NCI-H146 (cell line): ENCODE results near the gene KIR2DL4.
"Not testable (repeated sequence)": the region's sequence is repeated elsewhere in the genome, so short reads cannot be mapped to it uniquely, and the experiment has no call there.

Experiments
- DNase-seq: peaks from one replicate; lab custom pipeline; 2025; lab: John Stamatoyannopoulos, UW

KIR2DL4 gene

GRCh38 chr19:54803410-54803809 lies at the start of gene KIR2DL4:
Gene KIR2DL4 (plus strand): TSS chr19:54803610. CDS start chr19:54803652, 42 bp downstream.
- no peak for DNase-seq

DNA sequence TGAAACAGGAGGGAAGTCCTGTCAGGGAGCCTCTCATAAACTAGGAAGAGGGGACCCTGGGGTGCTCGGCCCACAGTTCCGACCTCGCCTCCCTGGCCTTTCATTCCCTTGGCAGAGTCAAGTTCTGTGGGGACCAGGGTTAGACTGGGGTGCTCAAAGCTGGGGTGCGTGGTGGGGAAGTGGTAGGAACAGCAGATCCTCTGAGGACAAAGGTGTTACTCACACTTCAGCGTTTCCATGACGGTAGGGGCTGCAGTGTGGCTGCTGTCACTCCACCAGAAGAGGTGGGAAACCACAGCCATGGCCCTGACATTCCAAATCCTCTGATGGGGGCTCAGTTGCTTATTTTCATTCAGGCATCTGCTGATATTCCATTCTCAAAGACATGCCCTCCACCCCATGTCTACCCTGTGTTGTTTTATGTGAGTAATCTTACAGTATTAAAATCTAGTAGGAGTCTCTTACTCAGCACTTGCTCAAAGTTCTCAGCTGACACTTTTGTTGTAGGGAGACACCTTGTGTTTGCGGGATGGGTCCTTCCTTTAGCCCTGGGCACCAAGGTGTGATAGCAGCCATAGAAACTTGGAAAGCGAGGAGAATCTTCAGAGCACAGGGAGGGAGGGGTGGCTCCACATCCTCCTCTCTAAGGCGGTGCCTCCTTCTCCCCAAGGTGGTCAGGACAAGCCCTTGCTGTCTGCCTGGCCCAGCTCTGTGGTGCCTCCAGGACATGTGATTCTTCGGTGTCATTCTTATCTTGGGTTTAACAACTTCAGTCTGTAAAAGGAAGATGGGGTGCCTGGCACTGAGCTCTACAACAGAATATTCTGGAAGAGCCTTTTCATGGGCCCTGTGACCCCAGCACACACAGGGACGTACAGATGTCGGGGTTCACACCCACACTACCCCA lies 47.0 kb upstream of the KIR2DL4 start:
- DNase-seq = not testable (repeated sequence)

DNA sequence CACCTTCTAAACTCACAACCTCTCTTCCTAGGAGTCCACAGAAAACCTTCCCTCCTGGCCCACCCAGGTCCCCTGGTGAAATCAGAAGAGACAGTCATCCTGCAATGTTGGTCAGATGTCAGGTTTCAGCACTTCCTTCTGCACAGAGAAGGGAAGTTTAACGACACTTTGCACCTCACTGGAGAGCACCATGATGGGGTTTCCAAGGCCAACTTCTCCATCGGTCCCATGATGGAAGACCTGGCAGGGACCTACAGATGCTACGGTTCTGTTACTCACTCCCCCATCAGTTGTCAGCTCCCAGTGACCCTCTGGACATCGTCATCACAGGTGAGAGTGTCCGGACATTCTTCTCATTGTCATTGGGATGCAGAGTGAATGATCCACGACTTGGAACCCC lies 44.8 kb upstream of the KIR2DL4 start:
- not testable (repeated sequence) for DNase-seq

GRCh38 chr19:54764219-54764618 lies 39.2 kb upstream of the KIR2DL4 start:
- not testable (repeated sequence) for DNase-seq

- DNase-seq = not testable (repeated sequence)
Measured at GRCh38 chr19:54766464-54766863, 36.9 kb upstream of the KIR2DL4 start.

GRCh38 chr19:54769646-54770045 lies 33.8 kb upstream of the KIR2DL4 start, which contains the start of gene KIR2DL1:
Gene KIR2DL1 (plus strand): TSS chr19:54769793. CDS start chr19:54769851, 58 bp downstream.
- DNase-seq = not testable (repeated sequence)

- not testable (repeated sequence) for DNase-seq
Measured at GRCh38 chr19:54770511-54770910, 32.9 kb upstream of the KIR2DL4 start.

- DNase-seq = not testable (repeated sequence)
Measured at GRCh38 chr19:54771018-54771960, 32.1 kb upstream of the KIR2DL4 start.

GRCh38 chr19:54772666-54773065 lies 30.7 kb upstream of the KIR2DL4 start:
- DNase-seq = not testable (repeated sequence)

- DNase-seq = not testable (repeated sequence)
Measured at GRCh38 chr19:54775095-54775815, 28.2 kb upstream of the KIR2DL4 start.

DNA sequence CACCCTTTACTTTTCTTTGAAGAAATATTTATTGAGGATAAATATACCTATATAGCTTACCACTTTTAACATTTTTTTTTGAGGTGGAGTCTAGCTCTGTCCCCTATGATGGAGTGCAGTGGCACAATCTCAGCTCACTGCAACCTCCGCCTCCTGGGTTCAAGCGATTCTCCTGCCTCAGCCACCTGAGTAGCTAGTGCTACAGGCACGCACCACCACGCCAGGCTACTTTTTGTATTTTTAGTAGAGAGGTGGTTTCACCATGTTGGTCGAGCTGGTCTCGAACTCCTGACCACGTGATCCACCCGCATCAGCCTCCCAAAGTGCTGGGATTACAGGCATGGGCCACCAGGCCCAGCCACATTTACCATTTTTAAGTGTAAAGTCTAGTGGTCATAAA lies 27.6 kb upstream of the KIR2DL4 start:
- not testable (repeated sequence) for DNase-seq

- DNase-seq = not testable (repeated sequence)
Measured at GRCh38 chr19:54777851-54778250, 25.6 kb upstream of the KIR2DL4 start.

DNA sequence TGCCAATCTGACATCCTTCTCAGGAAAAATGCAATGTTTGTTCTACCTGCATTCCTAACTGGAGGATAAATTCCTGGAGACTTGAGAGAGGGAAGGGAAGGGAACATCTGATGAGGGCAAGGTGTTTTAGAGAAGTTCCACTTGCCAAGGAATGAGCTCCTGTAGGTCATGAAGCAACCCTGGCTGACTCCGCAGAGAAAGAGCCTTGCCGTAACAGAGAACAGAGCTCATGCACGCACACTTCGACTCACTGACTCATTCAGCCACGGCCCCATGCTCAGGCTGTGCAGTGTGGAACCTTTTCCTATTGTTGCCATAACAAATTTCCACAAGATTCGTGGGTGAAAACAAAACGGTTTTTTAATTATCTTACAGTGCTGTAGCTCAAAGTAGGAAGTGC lies 24.5 kb upstream of the KIR2DL4 start:
- not testable (repeated sequence) for DNase-seq

GRCh38 chr19:54782916-54783315 lies 20.5 kb upstream of the KIR2DL4 start:
- DNase-seq = not testable (repeated sequence)

DNA sequence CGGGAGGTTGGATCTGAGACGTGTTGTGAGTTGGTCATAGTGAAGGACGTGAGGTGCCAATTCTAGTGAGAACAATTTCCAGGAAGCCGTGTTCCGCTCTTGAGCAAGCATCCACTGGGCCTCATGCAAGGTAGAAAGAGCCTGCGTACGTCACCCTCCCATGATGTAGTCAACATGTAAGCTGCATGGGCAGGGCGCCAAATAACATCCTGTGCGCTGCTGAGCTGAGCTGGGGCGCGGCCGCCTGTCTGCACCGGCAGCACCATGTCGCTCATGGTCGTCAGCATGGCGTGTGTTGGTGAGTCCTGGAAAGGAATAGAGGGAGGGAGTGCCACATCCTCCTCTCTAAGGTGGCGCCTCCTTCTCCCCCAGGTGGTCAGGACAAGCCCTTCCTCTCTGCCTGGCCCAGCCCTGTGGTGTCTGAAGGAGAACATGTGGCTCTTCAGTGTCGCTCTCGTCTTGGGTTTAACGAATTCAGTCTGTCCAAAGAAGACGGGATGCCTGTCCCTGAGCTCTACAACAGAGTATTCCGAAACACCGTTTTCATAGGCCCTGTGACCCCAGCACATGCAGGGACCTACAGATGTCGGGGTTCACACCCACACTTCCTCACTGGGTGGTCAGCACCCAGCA lies 17.2 kb upstream of the KIR2DL4 start:
- not testable (repeated sequence) for DNase-seq

DNA sequence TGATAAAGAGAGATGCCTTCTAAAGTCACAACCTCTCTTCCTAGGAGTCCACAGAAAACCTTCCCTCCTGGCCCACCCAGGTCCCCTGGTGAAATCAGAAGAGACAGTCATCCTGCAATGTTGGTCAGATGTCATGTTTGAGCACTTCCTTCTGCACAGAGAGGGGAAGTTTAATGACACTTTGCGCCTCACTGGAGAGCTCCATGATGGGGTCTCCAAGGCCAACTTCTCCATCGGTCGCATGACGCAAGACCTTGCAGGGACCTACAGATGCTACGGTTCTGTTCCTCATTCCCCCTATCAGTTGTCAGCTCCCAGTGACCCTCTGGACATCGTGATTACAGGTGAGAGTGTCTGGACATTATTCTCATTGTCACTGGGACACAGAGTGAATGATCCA lies 15.3 kb upstream of the KIR2DL4 start:
- not testable (repeated sequence) for DNase-seq

- DNase-seq = no peak
Measured at GRCh38 chr19:54790711-54791110, 12.7 kb upstream of the KIR2DL4 start.

GRCh38 chr19:54791476-54791875 lies 11.9 kb upstream of the KIR2DL4 start:
- DNase-seq = no peak

GRCh38 chr19:54792814-54793213 lies 10.6 kb upstream of the KIR2DL4 start:
- DNase-seq = no peak

DNA sequence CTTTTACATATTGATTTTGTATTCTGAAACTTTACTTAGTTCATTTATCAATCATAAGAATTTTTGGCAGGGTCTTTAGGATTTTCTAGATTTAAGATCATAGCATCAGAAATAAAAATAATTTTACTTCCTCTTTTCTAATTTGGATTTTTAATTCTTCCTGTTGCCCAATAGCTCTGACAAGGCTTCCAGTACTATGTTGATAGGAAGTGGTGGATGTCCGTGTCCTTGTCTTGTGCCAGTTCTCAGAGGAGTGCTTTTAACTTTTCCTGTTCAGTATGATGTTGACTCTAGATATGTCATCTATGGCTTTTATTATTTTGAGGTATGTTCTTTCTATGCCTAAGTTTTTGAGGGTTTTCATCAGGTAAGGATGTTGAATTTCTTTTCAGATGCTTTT lies 7.7 kb upstream of the KIR2DL4 start:
- no peak for DNase-seq

GRCh38 chr19:54804101-54804500 lies 691 bp downstream of the KIR2DL4 start:
- DNase-seq = no peak
